HG03432 (cell line): Measurements from ENCODE around the gene NACC2.
"Not testable (repeated sequence)": the region's sequence is repeated elsewhere in the genome, so short reads cannot be mapped to it uniquely, and the experiment has no call there.

Experiments
- ATAC-seq: cut with Tn5 transposase; IDR thresholded peaks from one replicate; pipeline ENCODE4 v1.9.1; 2021; ENCODE audit warnings: mild to moderate bottlenecking, moderate library complexity; ENCODE audit not compliant: unreplicated experiment

Gene NACC2

DNA sequence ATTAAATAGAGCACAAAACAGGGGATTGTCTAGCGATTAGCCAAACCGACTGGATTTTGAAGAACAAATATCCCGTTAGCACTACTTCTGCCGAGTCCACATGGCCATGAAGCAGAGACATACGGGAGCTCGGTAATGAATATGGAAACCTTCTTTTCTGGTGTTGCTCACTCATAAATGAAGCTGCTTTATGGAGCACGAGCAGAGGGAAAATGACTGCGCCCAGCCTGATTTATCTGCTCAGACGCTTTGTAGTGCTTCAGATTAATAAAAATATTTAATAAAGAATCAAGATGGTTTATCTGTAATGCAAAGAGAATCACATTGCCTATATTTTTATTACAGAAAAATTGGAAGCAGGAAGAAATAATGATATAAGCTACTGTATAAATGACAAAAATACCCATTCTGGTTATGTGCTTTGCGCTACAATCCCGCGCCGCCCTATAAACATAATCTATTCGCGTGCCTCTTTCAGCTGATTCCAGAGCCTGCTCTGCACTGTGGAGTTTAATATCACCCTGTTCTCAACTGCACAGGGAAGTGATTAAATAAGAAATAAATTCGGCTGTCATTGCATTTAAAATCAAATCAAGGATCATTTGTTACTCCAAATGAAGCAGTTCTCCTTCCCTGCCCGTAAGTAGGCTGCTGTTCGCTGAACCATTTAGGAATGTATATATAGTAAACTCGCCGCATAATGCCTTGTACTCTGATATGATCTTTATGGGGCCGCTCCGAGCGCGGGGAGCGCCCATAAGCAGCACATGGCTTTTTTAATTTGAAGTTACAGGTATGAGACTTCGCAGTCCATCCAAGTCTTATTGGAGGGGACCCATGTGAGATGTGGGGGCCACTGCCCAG is 111.6 kb downstream of the NACC2 start:
- no peak for ATAC-seq

DNA sequence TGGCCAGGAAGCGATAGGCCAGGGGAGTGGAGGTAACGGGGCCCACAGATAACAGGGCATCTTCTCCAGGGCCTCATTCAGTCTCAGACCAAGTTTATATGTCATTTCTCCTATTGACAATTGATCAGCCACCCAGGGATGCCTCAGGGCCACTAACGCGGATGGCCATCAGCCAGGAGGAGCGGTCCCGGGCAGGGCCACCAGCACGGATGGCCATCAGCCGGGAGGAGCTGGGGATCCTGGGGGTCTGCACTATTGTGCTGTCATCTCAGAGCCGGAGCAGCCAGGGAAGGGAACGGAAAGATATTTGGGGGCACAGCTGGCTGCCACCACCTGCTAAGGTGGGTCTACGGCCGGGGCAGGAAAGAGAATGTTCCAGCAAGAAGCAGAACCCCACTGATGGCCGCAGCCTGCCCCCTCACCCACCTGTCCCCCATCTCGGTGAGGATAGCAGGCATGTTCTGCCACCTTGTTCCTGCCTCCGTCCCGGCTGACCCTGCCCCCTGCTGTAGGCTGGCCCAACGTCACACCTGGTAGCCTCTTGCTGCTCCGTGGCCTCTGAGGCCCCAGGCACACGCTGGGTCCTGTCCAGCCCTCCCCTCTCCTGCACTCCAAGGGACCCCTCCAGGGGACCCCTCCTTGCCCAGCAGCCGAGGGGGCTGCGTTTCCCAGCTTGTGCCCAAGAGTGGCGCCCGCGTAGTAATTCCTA is 112.4 kb downstream of the NACC2 start:
- ATAC-seq: no peak

DNA sequence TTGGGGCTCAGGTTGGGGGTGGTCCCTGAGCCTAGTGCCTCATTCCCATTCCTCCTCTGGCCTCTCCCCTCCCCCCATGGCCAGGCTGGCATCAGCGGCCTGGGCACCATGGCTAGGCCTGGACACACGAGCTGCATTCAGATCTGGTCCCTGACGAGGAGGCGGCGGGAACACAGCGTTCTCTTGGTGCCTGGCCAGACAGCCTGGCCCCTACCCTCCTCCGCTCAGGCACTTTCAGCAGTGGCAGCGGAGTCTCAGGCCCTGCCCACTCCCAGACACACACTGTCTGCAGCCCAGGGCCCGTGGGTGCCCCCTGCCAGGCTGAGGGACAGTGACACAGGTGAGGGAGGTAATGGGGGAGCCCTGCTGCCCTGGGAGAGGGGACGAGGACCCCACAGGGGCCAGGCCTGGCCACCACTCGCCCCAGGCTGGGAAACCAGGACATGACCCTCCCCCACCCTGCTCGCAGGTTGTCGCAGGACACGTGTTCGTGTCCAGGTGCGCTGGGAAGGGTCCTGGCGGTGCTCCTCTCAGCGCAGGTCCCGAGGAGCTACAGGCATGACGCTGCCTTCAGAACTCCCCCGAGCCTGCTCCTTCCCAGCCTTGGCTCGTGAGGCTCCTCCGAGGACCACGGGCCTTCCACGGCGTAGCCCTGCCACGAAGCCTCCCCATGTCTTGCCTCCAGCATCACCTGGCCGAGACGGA is 114.0 kb downstream of the NACC2 start:
- no peak for ATAC-seq

DNA sequence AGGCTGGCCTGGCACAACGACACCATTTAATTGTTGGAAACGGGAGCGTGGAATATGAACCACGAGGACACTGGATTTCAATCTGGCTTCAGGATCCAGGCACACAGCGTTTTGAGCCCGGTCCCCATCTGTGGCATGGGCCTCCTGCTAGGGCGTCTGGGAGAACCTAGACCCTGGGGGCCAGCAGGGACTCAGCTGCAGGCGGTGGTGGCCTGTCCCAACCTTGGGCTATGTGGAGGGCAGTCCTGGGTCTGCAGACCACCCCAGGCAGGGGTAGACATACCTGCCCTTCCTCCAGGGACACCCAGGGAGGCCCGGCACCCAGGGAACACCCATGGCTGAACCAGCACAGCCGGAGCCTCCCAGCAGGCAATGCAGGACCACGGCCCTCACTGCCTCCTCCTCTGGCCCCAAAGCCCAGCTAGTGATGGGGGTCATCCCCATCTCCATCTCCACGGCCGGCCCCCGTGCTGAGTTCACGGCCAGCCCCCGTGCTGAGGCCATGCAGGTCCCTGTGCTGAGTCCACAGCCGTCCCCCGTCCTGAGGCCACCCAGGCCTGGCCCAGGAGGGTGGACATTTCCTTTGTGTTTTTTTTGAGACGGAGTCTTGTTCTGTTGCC is 115.4 kb downstream of the NACC2 start:
- no peak for ATAC-seq

DNA sequence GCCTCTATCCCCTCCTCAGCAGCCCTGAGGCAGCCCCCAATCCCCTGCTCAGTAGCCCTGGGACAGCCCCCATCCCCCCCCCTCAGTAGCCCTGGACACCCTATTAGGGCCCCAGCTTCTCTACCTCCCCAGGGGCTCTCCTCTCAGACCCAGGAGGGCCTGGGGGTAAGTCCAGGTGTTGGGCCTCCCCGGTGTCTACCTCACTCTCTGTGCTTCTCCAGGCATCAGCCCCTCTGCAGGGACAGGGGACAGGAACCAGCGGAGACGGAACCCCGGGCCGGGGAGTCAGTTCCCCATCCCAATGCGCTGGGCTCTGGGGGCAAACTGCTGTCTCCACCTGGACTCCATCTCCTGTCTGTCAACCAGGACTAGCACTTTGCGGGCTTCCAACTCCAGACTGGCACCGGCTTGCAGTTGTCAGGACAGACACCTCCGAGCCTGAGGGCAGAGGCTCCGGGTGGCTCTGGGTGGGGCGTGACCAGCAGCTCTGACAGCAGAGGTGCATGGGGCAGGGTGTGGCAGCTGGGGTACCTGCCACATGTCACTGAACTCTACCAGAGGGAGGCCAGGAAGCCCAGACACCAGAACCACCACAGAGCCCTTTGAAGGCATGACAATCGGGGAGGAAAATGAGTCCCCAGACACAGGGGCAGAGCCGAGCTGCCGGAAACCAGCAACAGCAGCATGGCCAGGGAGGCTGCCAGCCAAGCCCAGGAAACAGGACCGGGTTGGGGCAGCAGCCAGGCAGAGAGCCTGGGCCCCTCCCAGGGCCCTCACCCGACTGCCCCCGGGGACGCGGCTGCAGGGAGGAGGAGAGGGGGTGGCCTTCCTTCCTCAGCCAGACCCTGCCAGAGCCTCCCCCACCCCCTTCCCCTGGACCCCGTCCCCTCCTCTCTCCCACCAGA is 116.2 kb downstream of the NACC2 start:
- no peak for ATAC-seq

DNA sequence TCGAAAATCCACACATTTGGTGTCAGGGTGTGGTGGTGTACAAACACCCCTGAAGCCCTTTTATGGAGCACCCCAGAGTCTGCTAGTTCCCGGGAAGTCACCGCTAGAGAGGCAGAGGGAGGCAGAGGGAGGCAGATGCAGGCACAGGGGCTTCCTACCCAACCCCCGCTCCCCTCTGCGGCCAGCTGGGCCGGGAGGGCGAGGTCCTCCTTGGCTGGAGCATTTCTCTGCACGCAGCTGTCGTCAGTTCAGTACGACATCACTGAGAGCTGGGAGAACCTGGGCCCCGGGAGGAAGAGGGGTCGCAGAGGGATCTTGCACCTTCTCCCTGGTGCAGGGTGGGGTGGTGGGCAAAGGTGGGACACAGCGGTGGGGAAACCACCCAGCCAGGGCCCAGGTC is 118.1 kb downstream of the NACC2 start:
- no peak for ATAC-seq

DNA sequence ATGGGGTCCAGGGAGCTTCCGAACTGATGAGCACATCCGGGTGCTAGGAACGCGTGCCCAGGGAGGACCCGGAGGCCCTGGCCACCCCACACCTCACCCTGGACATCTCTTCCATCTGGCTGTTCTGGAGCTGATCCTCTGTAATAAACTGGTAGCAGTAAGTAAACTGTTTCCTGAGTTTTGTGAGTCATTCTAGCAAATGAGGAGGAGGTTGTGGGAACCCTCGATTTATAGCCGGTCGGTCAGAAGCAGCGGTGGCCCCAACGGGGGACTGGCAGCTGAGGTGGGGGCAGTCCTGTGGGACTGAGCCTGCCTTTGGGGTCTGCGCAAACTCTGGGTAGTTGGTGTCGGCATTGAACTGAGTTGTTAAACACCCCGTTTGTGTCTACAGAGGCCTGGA is 118.6 kb downstream of the NACC2 start:
- ATAC-seq: no peak

DNA sequence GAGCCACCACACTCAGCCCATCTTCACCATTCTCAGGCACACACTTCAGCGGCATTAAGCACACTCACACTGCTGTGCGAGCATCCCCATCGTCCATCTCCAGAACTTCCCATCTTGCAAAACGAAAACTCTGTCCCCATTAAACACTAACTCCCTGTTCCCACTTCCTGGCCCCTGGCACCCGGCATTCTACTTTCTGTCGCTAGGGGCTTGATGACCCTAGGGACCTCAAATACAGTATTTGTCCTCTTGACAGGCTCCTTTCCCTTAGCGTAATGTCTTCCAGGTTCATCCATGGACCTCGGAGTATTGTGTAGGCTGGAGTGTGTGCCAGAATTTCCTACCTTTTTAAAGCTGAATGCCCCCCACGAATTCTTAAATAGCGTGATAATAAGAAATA is 119.3 kb downstream of the NACC2 start:
- no peak for ATAC-seq

DNA sequence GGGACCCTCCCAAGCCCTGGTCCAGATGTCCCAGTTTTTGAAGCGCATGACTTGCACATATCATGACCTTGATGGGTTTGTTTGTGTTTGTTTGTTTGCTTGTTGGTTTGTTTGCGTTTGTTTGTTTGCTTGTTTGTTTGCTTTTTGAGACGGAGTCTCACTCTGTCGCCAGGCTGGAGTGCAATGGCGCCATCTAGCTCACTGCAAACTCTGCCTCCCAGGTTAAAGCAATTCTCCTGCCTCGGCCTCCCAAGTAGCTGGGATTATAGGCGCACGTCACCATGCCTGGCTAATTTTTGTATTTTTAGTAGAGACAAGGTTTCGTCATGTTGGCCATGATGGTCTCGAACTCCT is 120.9 kb downstream of the NACC2 start:
- ATAC-seq: no peak

DNA sequence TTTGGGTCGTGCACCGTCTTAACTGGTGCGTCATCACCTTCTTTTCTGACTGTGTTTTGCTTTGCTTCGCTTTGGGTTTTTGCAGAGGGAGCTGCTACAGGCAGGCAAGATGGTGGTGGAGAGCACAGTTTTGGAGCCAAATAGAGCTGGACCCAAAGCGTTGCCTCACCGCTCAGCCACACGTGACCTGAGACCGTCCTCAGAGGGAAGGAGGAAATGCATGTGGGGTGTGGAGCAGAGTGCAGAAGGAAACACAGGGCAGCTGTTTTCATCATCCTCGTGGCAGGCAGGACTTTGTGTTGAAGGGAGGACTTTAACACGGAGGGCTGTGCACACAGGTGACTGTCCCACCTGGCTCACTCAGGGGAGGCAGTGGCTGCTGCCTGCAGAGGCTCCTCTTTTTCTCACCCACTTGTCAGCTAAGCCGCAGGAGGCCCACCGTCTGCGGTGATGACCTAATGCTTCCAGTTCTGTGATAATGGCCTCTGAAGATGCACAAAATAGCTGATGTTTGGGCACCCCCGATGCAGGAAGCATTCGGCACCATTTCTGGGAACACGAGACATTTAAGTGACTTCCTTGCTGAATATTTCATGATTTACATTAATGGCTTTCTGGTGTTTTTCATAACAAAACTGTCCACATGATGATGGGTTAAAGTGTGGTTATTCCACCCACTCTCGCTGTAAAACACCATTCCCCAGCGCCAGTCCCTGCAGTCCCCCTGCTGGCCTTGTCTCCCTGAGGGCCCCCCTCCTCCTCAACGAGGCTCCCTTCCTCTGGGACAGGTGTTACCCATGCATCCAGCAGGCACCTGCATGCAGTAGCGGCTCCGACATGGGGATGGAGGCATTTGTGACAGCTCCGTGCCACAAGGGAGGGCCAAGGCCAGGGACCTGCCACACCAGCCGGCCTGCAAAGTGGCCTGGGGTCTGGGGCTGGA is 121.5 kb downstream of the NACC2 start:
- no peak for ATAC-seq

DNA sequence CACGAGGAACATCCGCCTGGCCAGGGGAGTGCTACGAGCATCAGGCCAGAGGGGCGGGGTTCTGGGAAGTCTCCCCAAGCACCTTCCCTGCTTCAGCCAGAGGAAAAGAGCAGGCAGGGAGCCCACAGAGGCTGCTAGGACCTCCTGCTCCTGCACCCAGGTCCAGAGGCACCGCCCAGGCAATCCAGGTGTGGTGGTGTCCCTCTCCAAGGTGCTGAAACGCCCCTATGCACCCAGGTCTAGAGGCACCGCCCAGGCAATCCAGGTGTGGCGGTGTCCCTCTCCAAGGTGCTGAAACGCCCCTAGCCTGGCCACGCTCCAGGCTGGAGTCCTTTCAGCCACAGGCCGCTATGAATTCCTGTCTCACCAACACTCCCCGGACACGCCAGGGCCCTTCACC is 123.2 kb downstream of the NACC2 start:
- no peak for ATAC-seq

DNA sequence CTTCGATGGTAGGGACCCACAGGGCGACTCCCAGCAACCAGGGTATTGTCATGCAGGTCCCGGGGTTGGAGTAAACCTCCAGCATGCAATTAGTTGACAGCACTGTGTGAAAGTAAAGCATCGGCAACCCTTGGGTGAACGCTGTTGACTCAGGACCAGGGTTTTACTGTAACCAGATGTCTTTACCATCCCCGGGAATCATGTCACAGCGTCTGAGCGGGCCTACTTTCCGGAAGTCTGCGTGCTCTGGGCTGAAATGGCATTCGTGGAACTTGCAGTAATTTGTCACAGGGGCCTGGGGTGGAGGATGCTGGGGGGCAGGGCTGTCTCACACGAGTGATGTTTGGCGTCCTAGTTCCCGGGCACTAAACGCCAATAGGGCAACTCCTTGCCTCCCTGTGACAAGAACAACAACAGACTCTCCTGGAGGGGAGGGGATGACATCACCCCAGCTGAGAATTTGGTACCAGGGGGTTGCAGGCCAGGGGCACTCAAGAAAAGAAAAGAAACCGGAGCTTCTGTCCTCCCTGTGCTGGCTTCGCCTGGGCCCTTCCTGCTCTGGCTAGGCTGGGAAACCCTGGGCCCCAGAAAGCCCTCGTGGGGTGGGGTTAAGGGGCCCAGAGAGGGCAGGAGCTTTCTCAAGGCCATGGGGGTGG is 123.8 kb downstream of the NACC2 start:
- no peak for ATAC-seq

DNA sequence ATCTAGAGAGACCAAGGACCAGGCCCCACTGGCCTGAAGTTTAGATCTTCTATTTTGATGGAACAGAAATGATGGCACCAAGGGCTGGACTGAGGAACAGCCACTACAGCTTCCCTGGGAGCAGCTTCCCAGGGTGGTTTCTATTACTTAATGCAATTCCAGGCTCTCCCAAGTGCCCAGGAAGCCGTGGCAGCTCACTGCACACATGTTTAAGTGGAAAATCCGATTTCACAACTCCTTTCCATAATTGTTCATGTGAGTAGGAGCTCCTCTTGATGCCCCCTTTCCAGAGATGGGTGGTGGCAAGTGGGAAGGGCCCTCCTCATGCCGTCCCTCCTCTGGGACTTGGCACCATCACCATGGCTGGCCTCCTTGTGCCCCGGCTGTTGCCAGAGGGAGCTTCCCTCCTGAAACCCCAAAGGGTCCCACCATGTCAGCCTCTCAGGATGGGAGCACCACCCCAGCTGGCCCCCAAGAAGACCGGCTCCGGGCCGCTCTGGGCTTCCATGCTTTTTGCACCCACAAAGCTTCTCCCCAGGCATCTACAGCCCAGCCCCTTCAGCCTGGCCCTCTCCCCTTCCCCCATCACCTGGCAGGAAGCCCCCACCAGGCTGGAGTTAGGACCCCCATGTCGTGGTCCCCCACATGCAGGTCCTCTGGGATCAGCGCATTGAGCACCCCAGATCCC is 124.8 kb downstream of the NACC2 start:
- no peak for ATAC-seq

DNA sequence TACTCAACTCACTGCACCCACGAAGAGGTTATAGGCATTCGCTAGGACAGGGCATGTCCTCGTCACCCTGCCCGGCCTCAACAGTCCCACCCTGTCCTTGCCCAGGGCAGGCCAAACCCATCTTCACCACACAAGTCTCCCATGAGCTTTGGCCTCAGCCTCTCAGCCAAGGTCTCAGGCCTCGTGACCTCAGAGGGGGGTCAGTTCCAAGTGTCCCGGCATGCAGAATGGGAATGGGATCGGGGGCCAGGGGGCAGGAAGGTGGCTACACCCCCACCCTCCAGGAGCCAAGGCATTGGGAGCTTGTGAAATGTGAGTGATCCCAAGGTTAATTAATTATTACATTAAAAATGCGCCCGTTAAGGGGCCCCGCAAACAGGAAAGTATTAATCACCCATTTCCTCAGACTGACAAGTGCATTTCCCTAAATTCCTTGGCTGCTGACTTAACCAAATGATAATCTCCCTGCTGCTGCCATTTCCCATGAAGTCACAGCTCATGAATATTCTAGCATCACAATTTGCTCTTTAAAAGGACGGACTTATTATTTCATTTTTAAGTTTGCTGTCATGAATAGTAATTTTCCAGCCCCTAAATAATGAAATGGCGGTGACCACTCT is 125.9 kb downstream of the NACC2 start:
- ATAC-seq: no peak

DNA sequence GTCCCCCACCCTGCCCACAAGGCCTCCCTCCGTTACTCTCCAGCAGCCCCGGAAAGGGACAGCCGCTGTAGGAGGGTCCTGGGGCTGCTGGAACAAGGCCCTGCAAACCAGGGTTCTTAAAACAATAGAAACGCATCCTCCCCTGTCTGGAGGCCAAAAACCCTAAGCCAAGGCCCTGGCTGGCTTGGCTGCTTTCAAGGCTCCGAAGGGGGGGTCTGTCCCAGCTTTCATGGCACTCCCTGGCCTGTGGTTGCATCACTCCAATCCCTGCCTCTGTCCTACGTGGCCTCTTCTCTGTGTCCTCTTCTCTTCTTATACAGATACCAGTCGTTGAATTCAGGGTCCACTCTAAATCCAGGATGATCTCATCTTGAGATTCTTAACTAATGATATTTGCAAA is 126.5 kb downstream of the NACC2 start:
- no peak for ATAC-seq

DNA sequence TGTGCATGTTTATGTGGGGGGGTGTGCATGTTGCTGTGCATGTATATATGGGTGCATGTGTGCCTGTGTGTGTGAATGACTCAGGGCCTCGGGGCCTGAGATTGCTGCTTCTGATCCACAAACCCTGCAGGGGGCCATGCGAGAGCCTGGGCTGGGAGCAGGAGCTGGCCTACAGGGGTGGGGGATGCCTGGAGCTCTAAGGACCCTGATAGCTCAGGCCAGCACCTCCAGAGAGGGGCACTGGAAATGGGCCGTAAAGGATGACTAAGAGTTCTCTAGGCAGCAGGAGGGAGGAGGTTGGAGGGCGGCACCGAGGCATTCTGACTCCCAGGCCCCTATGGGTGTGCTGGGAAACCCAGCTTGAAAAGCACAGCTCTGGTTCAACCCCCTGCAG is 127.0 kb downstream of the NACC2 start:
- ATAC-seq: no peak

DNA sequence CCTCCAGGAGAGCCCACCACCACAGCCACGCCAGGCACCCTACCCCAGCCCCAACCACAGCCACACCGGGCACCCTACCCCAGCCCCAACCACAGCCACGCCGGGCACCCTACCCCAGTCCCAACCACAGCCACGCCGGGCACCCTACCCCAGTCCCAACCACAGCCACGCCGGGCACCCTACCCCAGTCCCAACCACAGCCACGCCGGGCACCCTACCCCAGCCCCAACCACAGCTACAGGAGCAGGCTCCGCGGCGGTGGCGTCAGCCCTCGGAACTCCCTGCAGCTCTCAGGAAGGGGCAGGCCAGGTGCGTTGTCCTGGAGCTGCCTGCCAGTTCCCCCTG is 128.2 kb downstream of the NACC2 start:
- not testable (repeated sequence) for ATAC-seq
